SK-N-SH (cell line): ENCODE results near the gene AGMAT. TPM values are rescaled to one million over a fixed set of nuclear protein-coding genes. Genes with fewer than 3 reads are reported as not detected.

Experiments used
- CTCF ChIA-PET: fragments of 300-600, 350-600 bp; formaldehyde crosslinking; extraction: SDS; loops from one replicate; lab custom pipeline; 2021; lab: Yijun Ruan, JAX
- POLR2A ChIA-PET: fragments of 350-600 bp; sonication (Branson Sonifier 250); formaldehyde crosslinking; extraction: SDS; loops from one replicate; lab custom pipeline; 2020; ENCODE audit warnings: antibody characterized with exemption, inconsistent platforms; lab: Yijun Ruan, JAX
- DNase-seq: peaks from one replicate; pipeline ENCODE4 v3.0.0; 2012
- H2AFZ ChIP-seq: fragments of 200-600 bp; sonication (generic); 2 replicates; pipeline ENCODE4 v1.8.1; 2016; ENCODE audit warnings: antibody characterized with exemption, mild to moderate bottlenecking, low read depth
- H3F3A ChIP-seq: fragments of 200-600 bp; sonication (generic); replicated peaks from 2 replicates; pipeline ENCODE3; 2016; ENCODE audit warnings: antibody characterized with exemption, mild to moderate bottlenecking; ENCODE audit not compliant: insufficient read depth
- H3K27ac ChIP-seq, 2 experiments: fragments of 200-500 bp in 1 of 2; fragments of 200-600 bp in 1 of 2; sonication (Bioruptor generic) in 1 of 2; sonication (generic), shearing (Covaris generic) in 1 of 2; 2 replicates each; pipeline versions ENCODE4 v1.5.1 to v1.6.1; 2014 to 2016; ENCODE audit warnings: low read depth in 2 of 2, inconsistent platforms in 1 of 2, low read length in 1 of 2, mild to moderate bottlenecking in 1 of 2, mixed read lengths in 1 of 2
- H3K27me3 ChIP-seq: fragments of 200-600 bp; sonication (generic), shearing (Covaris generic); 2 replicates; pipeline ENCODE4 v1.6.1; 2016; ENCODE audit warnings: mixed run types; ENCODE audit not compliant: insufficient read depth
- H3K36me3 ChIP-seq, 2 experiments: fragments of 200-500 bp in 1 of 2; fragments of 200-600 bp in 1 of 2; sonication (Bioruptor generic) in 1 of 2; sonication (generic) in 1 of 2; replicated peaks in 1 of 2; 2 replicates each; pipeline versions ENCODE3 to v1.5.1; 2014 to 2016; ENCODE audit warnings: low read length in 1 of 2, mild to moderate bottlenecking in 1 of 2; ENCODE audit not compliant: insufficient read depth in 2 of 2, control insufficient read depth in 1 of 2
- H3K4me1 ChIP-seq, 2 experiments: fragments of 200-500 bp in 1 of 2; fragments of 200-600 bp in 1 of 2; sonication (Bioruptor generic) in 1 of 2; sonication (generic), shearing (Covaris generic) in 1 of 2; 2 replicates each; pipeline versions ENCODE4 v1.5.1 to v1.6.1; 2014 to 2016; ENCODE audit warnings: low read depth in 1 of 2, low read length in 1 of 2, mixed run types in 1 of 2; ENCODE audit not compliant: insufficient read depth in 2 of 2, control insufficient read depth in 1 of 2
- H3K4me2 ChIP-seq: fragments of 200-600 bp; sonication (generic), shearing (Covaris generic); 2 replicates; pipeline ENCODE4 v1.6.1; 2017; ENCODE audit warnings: mixed run types
- H3K4me3 ChIP-seq, 2 experiments: fragments of 200-500 bp in 1 of 2; fragments of 200-600 bp in 1 of 2; sonication (Bioruptor generic) in 1 of 2; sonication (generic), shearing (Covaris generic) in 1 of 2; 2 replicates each; pipeline versions ENCODE4 v1.5.1 to v1.8.1; 2014 to 2016; ENCODE audit warnings: low read depth in 2 of 2, inconsistent platforms in 1 of 2, low read length in 1 of 2, mild to moderate bottlenecking in 1 of 2, mixed read lengths in 1 of 2, moderate library complexity in 1 of 2
- H3K79me2 ChIP-seq: fragments of 200-600 bp; sonication (generic); 2 replicates; pipeline ENCODE4 v1.8.1; 2017; ENCODE audit warnings: mild to moderate bottlenecking; ENCODE audit not compliant: insufficient read depth
- H3K9ac ChIP-seq: fragments of 200-600 bp; sonication (generic); 2 replicates; pipeline ENCODE4 v1.6.1; 2017; ENCODE audit warnings: mixed run types
- H3K9me2 ChIP-seq: fragments of 200-600 bp; sonication (generic); 2 replicates; pipeline ENCODE4 v1.6.1; 2017; ENCODE audit warnings: mixed run types
- H3K9me3 ChIP-seq: fragments of 200-600 bp; sonication (generic); 2 replicates; pipeline ENCODE4 v1.6.1; 2017; ENCODE audit warnings: mixed run types, mild to moderate bottlenecking, moderate library complexity
- H4K20me1 ChIP-seq: fragments of 200-600 bp; sonication (generic); 2 replicates; pipeline ENCODE4 v1.6.1; 2017; ENCODE audit warnings: mild to moderate bottlenecking, mixed run types; ENCODE audit not compliant: insufficient read depth
- ELF1 ChIP-seq: IDR thresholded peaks from 2 replicates; pipeline ENCODE4 v1.4.0; 2012
- FOSL2 ChIP-seq: IDR thresholded peaks from 2 replicates; pipeline ENCODE4 v1.4.0; 2012; ENCODE audit warnings: low read depth, mild to moderate bottlenecking, moderate library complexity, borderline replicate concordance
- FOXM1 ChIP-seq: IDR thresholded peaks from 2 replicates; pipeline ENCODE4 v1.4.0; 2012; ENCODE audit warnings: low read depth, mild to moderate bottlenecking
- GABPA ChIP-seq: IDR thresholded peaks from 2 replicates; pipeline ENCODE4 v1.4.0; 2012; ENCODE audit warnings: low read depth, mild to moderate bottlenecking
- GATA2 ChIP-seq: sonication (generic); formaldehyde crosslinking; IDR thresholded peaks from 2 replicates; pipeline ENCODE4 v1.5.0; 2020; ENCODE audit warnings: mild to moderate bottlenecking, missing genetic modification reagents
- MEF2A ChIP-seq: IDR thresholded peaks from 2 replicates; pipeline ENCODE4 v1.4.0; 2012; ENCODE audit warnings: low read depth, borderline replicate concordance
- MXI1 ChIP-seq: IDR thresholded peaks from 2 replicates; pipeline ENCODE4 v1.6.1; 2012; ENCODE audit warnings: mild to moderate bottlenecking, low read depth, low read length, improper control_type of control experiment
- NFIC ChIP-seq: IDR thresholded peaks from 2 replicates; pipeline ENCODE4 v1.4.0; 2012; ENCODE audit warnings: borderline replicate concordance
- NRF1 ChIP-seq: IDR thresholded peaks from 2 replicates; pipeline ENCODE4 v1.6.1; 2012; ENCODE audit warnings: low read depth, mild to moderate bottlenecking, low read length
- POLR2AphosphoS5 ChIP-seq: IDR thresholded peaks from 2 replicates; pipeline ENCODE4 v1.6.1; 2012; ENCODE audit warnings: low read depth, low read length
- RAD21 ChIP-seq: IDR thresholded peaks from 2 replicates; pipeline ENCODE4 v1.6.1; 2012; ENCODE audit warnings: mild to moderate bottlenecking, low read length
- RXRA ChIP-seq: IDR thresholded peaks from 2 replicates; pipeline ENCODE4 v1.4.0; 2012; ENCODE audit warnings: low read depth, mild to moderate bottlenecking, borderline replicate concordance
- SMC3 ChIP-seq: IDR thresholded peaks from 2 replicates; pipeline ENCODE4 v1.6.1; 2012; ENCODE audit warnings: low read depth, low read length, improper control_type of control experiment
- TAF1 ChIP-seq: IDR thresholded peaks from 2 replicates; pipeline ENCODE4 v1.6.1; 2012; ENCODE audit warnings: low read depth, mild to moderate bottlenecking, low read length, moderate library complexity, borderline replicate concordance
- YY1 ChIP-seq: IDR thresholded peaks from 2 replicates; pipeline ENCODE4 v1.4.0; 2012; ENCODE audit warnings: low read depth, mild to moderate bottlenecking
- WGBS: methylation state at CpG from one replicate; pipeline ENCODE4 v1.1.6; 2017; ENCODE audit warnings: low lambda C conversion rate; 5-methylcytosine and 5-hydroxymethylcytosine counted together
- polyA plus RNA-seq, 3 experiments: library from polyadenylated mRNA; depleted of rRNA; stranded (reverse); fragments of >200 nt; gene quantifications; 2 replicates each; pipeline ENCODE4 v1.2.3, GENCODE V29; 2012
- TF ChIP-seq, protein P1 (sequence below): IDR thresholded peaks from 2 replicates; pipeline ENCODE4 v1.4.0; 2012; ENCODE audit warnings: low read depth, borderline replicate concordance
- TF ChIP-seq, protein P2 (sequence below): IDR thresholded peaks from 2 replicates; pipeline ENCODE4; 2012
- TF ChIP-seq, protein P3 (sequence below): fragments of 150-350 bp; IDR thresholded peaks from 2 replicates; pipeline ENCODE4 v1.6.1; 2016; ENCODE audit warnings: mild to moderate bottlenecking, low read depth, low read length
- TF ChIP-seq, protein P4 (sequence below): fragments of 200-600 bp; sonication (generic); IDR thresholded peaks from 2 replicates; pipeline ENCODE4 v1.6.1; 2017; ENCODE audit warnings: antibody characterized with exemption, mild to moderate bottlenecking, moderate library complexity
- TF ChIP-seq, protein P5 (sequence below): IDR thresholded peaks from 2 replicates; pipeline ENCODE4 v1.4.0; 2012; ENCODE audit warnings: low read depth

AGMAT gene
- polyA plus RNA-seq, 1 of the 3 experiments (the other 2 are of a cell fraction): 0.66 TPM

DNA sequence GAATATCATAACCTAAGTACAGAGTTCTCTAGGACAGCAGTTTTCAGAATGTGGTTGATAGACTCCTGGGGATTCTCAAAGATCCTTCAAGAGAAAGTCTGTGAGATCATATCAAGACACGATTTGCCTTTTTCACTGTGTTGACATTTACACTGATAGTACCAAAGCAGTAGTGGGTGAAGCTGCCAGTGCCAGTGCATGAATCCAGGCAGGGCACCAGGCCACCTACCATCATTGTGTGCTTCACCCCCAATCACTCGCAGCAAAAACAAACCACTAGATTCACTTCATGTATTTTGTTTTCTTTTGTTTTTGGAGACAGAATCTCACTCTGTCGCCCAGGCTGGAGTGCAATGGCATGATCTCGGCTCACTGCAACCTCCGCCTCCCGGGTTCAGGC, 34.3 kb downstream of the AGMAT start:
- H3K79me2 ChIP-seq: no peaks in the 10 kb centered on the region; the same call in 1 of the 2 replicates

More for the DNA sequence above, 34.3 kb downstream of the AGMAT start:
- 92% methylated on average over 6 of the region's 6 CpGs for WGBS
- no peaks in the 10 kb centered on the region for H3K9me3 ChIP-seq
- H4K20me1 ChIP-seq: no peaks in the 10 kb centered on the region
- TF ChIP-seq NFIC: no peak
- no peak for TF ChIP-seq MXI1
- TF ChIP-seq RAD21: no peak
- no peak for TF ChIP-seq NRF1
- no peak for TF ChIP-seq SMC3
- TF ChIP-seq, protein P1, sequence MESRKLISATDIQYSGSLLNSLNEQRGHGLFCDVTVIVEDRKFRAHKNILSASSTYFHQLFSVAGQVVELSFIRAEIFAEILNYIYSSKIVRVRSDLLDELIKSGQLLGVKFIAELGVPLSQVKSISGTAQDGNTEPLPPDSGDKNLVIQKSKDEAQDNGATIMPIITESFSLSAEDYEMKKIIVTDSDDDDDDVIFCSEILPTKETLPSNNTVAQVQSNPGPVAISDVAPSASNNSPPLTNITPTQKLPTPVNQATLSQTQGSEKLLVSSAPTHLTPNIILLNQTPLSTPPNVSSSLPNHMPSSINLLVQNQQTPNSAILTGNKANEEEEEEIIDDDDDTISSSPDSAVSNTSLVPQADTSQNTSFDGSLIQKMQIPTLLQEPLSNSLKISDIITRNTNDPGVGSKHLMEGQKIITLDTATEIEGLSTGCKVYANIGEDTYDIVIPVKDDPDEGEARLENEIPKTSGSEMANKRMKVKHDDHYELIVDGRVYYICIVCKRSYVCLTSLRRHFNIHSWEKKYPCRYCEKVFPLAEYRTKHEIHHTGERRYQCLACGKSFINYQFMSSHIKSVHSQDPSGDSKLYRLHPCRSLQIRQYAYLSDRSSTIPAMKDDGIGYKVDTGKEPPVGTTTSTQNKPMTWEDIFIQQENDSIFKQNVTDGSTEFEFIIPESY: no peak
- TF ChIP-seq GATA2 (CRISPR knock-in tag): no peak
- TF ChIP-seq, protein P2, sequence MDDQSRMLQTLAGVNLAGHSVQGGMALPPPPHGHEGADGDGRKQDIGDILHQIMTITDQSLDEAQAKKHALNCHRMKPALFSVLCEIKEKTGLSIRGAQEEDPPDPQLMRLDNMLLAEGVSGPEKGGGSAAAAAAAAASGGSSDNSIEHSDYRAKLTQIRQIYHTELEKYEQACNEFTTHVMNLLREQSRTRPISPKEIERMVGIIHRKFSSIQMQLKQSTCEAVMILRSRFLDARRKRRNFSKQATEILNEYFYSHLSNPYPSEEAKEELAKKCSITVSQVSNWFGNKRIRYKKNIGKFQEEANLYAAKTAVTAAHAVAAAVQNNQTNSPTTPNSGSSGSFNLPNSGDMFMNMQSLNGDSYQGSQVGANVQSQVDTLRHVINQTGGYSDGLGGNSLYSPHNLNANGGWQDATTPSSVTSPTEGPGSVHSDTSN: no peak
- TF ChIP-seq FOXM1: no peak
- TF ChIP-seq FOSL2: no peak
- no peak for TF ChIP-seq GABPA
- no peak for TF ChIP-seq TAF1
- no peak for TF ChIP-seq MEF2A
- TF ChIP-seq, protein P3, sequence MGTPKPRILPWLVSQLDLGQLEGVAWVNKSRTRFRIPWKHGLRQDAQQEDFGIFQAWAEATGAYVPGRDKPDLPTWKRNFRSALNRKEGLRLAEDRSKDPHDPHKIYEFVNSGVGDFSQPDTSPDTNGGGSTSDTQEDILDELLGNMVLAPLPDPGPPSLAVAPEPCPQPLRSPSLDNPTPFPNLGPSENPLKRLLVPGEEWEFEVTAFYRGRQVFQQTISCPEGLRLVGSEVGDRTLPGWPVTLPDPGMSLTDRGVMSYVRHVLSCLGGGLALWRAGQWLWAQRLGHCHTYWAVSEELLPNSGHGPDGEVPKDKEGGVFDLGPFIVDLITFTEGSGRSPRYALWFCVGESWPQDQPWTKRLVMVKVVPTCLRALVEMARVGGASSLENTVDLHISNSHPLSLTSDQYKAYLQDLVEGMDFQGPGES: no peak
- TF ChIP-seq POLR2AphosphoS5: no peak
- TF ChIP-seq YY1: no peak
- no peak for TF ChIP-seq RXRA
- TF ChIP-seq, protein P4, sequence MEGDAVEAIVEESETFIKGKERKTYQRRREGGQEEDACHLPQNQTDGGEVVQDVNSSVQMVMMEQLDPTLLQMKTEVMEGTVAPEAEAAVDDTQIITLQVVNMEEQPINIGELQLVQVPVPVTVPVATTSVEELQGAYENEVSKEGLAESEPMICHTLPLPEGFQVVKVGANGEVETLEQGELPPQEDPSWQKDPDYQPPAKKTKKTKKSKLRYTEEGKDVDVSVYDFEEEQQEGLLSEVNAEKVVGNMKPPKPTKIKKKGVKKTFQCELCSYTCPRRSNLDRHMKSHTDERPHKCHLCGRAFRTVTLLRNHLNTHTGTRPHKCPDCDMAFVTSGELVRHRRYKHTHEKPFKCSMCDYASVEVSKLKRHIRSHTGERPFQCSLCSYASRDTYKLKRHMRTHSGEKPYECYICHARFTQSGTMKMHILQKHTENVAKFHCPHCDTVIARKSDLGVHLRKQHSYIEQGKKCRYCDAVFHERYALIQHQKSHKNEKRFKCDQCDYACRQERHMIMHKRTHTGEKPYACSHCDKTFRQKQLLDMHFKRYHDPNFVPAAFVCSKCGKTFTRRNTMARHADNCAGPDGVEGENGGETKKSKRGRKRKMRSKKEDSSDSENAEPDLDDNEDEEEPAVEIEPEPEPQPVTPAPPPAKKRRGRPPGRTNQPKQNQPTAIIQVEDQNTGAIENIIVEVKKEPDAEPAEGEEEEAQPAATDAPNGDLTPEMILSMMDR: no peak
- TF ChIP-seq, protein P5, sequence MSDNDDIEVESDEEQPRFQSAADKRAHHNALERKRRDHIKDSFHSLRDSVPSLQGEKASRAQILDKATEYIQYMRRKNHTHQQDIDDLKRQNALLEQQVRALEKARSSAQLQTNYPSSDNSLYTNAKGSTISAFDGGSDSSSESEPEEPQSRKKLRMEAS: no peak
- no peak for TF ChIP-seq ELF1
- ChIA-PET CTCF (no interaction called here), POLR2A (no interaction called here)
- H3K4me2 ChIP-seq: no peak overlapping the region
- no peak overlapping the region for H3K27ac ChIP-seq
- peaks cover 36 to 39% of the 10 kb centered on the region in 2 experiments for H3K36me3 ChIP-seq
- H3K9ac ChIP-seq: no peak overlapping the region
- no peak overlapping the region for H2AFZ ChIP-seq
- no peaks in the 10 kb centered on the region for H3K9me2 ChIP-seq
- peaks cover 12% of the 10 kb centered on the region for H3F3A ChIP-seq
- H3K4me1 ChIP-seq: no peaks in the 10 kb centered on the region
- H3K27me3 ChIP-seq: no peaks in the 10 kb centered on the region
- no peak overlapping the region for H3K4me3 ChIP-seq
- DNase-seq: no peak
